HepG2 (cell line): Measurements from ENCODE around the gene PLXND1. TPM values are rescaled to one million over a fixed set of nuclear protein-coding genes. Genes with fewer than 3 reads are reported as not detected.
A peak's percentile ranks its signal among the peaks of the same experiment; 100 is the strongest.

Experiments used
- ASH2L ChIP-seq: fragments of 300-600, 200-600 bp; sonication (generic); IDR thresholded peaks from 2 replicates; pipeline ENCODE4 v1.7.0; 2017; ENCODE audit warnings: low read depth, mild to moderate bottlenecking, moderate library complexity, mixed read lengths, low read length; ENCODE audit not compliant: insufficient read length
- FOSL1 ChIP-seq: sonication (generic); formaldehyde crosslinking; IDR thresholded peaks from 2 replicates; pipeline ENCODE4 v1.9.0; 2021; ENCODE audit warnings: missing genetic modification reagents, borderline replicate concordance
- HNRNPH1 ChIP-seq: fragments of 200-400 bp; formaldehyde crosslinking; optimal IDR thresholded peaks from 2 replicates; pipeline ENCODE3; 2017; ENCODE audit warnings: mild to moderate bottlenecking, low read depth, low read length
- ISL2 ChIP-seq: sonication (generic); formaldehyde crosslinking; IDR thresholded peaks from 2 replicates; pipeline ENCODE4 v1.5.0; 2020; ENCODE audit warnings: missing genetic modification reagents
- ISX ChIP-seq: sonication (generic); formaldehyde crosslinking; conservative IDR thresholded peaks from 2 replicates; pipeline ENCODE4 v1.5.0; 2020; ENCODE audit warnings: missing genetic modification reagents
- KDM6A ChIP-seq: IDR thresholded peaks from 2 replicates; pipeline ENCODE4 v1.6.1; 2016; ENCODE audit warnings: low read depth
- KLF9 ChIP-seq: IDR thresholded peaks from 2 replicates; pipeline ENCODE4 v1.6.1; 2016; ENCODE audit warnings: low read depth
- MED1 ChIP-seq: sonication (generic); formaldehyde crosslinking; IDR thresholded peaks from 2 replicates; pipeline ENCODE4 v1.4.0; 2020; ENCODE audit warnings: missing genetic modification reagents
- MIER3 ChIP-seq: IDR thresholded peaks from 2 replicates; pipeline ENCODE4 v1.6.1; 2016; ENCODE audit warnings: missing compliant biosample characterization, borderline replicate concordance
- MXI1 ChIP-seq: IDR thresholded peaks from 3 replicates; pipeline ENCODE4 v1.6.1; 2012; ENCODE audit warnings: low read depth, low read length, inconsistent platforms, borderline replicate concordance
- ONECUT2 ChIP-seq: sonication (generic); formaldehyde crosslinking; IDR thresholded peaks from 2 replicates; pipeline ENCODE4 v1.4.0; 2020; ENCODE audit warnings: missing genetic modification reagents
- PPARG ChIP-seq: conservative IDR thresholded peaks from 2 replicates; pipeline ENCODE4 v1.6.1; 2016; ENCODE audit warnings: missing biosample characterization, missing genetic modification reagents
- PRMT3 ChIP-seq: sonication (generic); formaldehyde crosslinking; IDR thresholded peaks from 2 replicates; pipeline ENCODE4 v1.8.1; 2022; ENCODE audit warnings: low read depth, mild to moderate bottlenecking, moderate library complexity, missing genetic modification reagents, borderline replicate concordance
- RFXAP ChIP-seq: sonication (generic); formaldehyde crosslinking; IDR thresholded peaks from 2 replicates; pipeline ENCODE4 v1.4.0; 2020; ENCODE audit warnings: missing genetic modification reagents, borderline replicate concordance
- SAP130 ChIP-seq: IDR thresholded peaks from 2 replicates; pipeline ENCODE4 v1.6.1; 2016; ENCODE audit warnings: low read depth
- TCF7L2 ChIP-seq: IDR thresholded peaks from 2 replicates; pipeline ENCODE4 v1.6.1; 2011; ENCODE audit warnings: mild to moderate bottlenecking, low read depth, low read length, moderate library complexity
- ZMYM3 ChIP-seq: sonication (generic); formaldehyde crosslinking; IDR thresholded peaks from 2 replicates; pipeline ENCODE4 v1.5.1; 2020; ENCODE audit warnings: mild to moderate bottlenecking, missing genetic modification reagents
- ZNF143 ChIP-seq: sonication (generic); formaldehyde crosslinking; IDR thresholded peaks from 2 replicates; pipeline ENCODE4 v1.4.0; 2020; ENCODE audit warnings: missing genetic modification reagents
- ZNF451 ChIP-seq: sonication (generic); formaldehyde crosslinking; IDR thresholded peaks from 2 replicates; pipeline ENCODE4 v1.5.0; 2020; ENCODE audit warnings: mild to moderate bottlenecking, missing genetic modification reagents
- ZNF605 ChIP-seq: sonication (generic); formaldehyde crosslinking; IDR thresholded peaks from 2 replicates; pipeline ENCODE4 v1.8.0; 2022; ENCODE audit warnings: mild to moderate bottlenecking, missing genetic modification reagents
- ZNF674 ChIP-seq: sonication (generic); formaldehyde crosslinking; IDR thresholded peaks from 2 replicates; pipeline ENCODE4 v1.5.0; 2020; ENCODE audit warnings: low read depth, mild to moderate bottlenecking, missing genetic modification reagents
- ZNF773 ChIP-seq: sonication (generic); formaldehyde crosslinking; IDR thresholded peaks from 2 replicates; pipeline ENCODE4 v1.4.0; 2020; ENCODE audit warnings: missing genetic modification reagents, borderline replicate concordance
- polyA plus RNA-seq, 8 experiments: library from polyadenylated mRNA; depleted of rRNA in 3 of 8; stranded (reverse) in 7 of 8; unstranded in 1 of 8; fragments of >200 nt; fragmentation: Illumina TruSeq in 4 of 8; extraction: Trizol in 4 of 8; gene quantifications; 2 replicates each; pipeline versions ENCODE4 v1.2.1 to v1.2.3, GENCODE V29; 2011 to 2016; ENCODE audit warnings: low read depth in 4 of 8, missing spikeins in 1 of 8, mixed read lengths in 1 of 8; ENCODE audit not compliant: insufficient read depth in 1 of 8
- total RNA-seq, 5 experiments: library from RNA; depleted of rRNA; stranded (reverse); fragments of >200 nt; fragmentation: Illumina TruSeq; extraction: Trizol; gene quantifications; 2 replicates each; pipeline ENCODE4 v1.2.3, GENCODE V29; 2016; ENCODE audit warnings: low read depth in 1 of 5
- TF ChIP-seq, protein P1 (sequence below): IDR thresholded peaks from 2 replicates; pipeline ENCODE4 v1.6.1; 2016; ENCODE audit warnings: low read depth, missing genetic modification reagents, missing compliant biosample characterization
- TF ChIP-seq, protein P2 (sequence below): sonication (generic); formaldehyde crosslinking; IDR thresholded peaks from 2 replicates; pipeline ENCODE4 v1.4.0; 2020; ENCODE audit warnings: missing genetic modification reagents

The PLXND1 gene
- total and polyA plus RNA-seq, 2 of the 13 experiments (the other 11 are each of a cell fraction or from before 2014, with no cell fraction given): 15.9 to 42.0 TPM

DNA sequence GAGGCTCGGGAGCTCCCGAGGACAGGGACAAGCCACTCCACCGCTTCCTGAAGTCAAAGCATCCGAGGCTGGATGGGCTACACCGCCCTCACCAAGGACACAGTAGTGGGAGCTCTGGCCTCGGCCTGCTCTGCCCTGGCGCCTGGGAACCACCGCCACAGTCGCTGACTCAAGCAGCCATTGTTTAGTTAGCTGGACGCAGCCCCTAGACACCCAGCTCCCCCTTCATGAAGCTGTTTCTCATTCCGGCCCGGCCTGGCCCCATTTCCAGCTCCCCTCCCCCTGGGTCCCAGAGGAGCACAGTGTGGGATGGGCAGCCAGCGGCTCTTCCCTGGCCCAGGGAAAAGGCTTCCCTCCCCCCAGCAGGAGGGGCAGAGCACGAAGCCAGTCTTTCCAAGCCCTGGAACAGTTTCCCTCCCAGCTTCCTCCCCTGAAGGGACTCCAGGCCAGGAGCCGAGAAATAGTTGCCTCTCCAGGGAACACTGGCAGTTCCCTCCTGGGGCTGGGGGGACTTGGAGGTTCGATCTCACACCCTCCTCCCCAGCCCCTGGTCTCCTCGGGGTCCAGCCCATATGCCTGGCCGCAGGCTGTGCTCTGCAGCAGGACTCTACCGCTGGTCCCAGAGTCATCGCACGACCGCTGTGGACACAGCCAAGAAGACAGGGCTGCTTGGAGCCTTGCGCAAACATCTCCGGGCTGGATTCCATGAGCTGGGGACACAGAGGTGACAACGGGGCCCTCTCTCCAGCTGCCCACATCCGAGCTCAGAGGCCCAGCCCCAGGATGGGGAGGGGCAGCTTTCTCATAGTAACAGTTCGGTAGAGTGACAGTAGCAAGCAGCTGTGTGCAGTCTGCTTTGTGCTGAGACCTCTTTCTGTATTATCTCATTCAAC lies 10.0 kb downstream of the PLXND1 start (continued):
- TF ChIP-seq, protein P1, sequence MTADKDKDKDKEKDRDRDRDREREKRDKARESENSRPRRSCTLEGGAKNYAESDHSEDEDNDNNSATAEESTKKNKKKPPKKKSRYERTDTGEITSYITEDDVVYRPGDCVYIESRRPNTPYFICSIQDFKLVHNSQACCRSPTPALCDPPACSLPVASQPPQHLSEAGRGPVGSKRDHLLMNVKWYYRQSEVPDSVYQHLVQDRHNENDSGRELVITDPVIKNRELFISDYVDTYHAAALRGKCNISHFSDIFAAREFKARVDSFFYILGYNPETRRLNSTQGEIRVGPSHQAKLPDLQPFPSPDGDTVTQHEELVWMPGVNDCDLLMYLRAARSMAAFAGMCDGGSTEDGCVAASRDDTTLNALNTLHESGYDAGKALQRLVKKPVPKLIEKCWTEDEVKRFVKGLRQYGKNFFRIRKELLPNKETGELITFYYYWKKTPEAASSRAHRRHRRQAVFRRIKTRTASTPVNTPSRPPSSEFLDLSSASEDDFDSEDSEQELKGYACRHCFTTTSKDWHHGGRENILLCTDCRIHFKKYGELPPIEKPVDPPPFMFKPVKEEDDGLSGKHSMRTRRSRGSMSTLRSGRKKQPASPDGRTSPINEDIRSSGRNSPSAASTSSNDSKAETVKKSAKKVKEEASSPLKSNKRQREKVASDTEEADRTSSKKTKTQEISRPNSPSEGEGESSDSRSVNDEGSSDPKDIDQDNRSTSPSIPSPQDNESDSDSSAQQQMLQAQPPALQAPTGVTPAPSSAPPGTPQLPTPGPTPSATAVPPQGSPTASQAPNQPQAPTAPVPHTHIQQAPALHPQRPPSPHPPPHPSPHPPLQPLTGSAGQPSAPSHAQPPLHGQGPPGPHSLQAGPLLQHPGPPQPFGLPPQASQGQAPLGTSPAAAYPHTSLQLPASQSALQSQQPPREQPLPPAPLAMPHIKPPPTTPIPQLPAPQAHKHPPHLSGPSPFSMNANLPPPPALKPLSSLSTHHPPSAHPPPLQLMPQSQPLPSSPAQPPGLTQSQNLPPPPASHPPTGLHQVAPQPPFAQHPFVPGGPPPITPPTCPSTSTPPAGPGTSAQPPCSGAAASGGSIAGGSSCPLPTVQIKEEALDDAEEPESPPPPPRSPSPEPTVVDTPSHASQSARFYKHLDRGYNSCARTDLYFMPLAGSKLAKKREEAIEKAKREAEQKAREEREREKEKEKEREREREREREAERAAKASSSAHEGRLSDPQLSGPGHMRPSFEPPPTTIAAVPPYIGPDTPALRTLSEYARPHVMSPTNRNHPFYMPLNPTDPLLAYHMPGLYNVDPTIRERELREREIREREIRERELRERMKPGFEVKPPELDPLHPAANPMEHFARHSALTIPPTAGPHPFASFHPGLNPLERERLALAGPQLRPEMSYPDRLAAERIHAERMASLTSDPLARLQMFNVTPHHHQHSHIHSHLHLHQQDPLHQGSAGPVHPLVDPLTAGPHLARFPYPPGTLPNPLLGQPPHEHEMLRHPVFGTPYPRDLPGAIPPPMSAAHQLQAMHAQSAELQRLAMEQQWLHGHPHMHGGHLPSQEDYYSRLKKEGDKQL (CRISPR knock-in tag): 0 out of 2 replicates have a peak, but pooled peaks have one; percentile 8
- TF ChIP-seq ZNF143 (no peak; the same call in 1 of the 2 replicates), SAP130 (CRISPR knock-in tag) (peak; percentile 89), ISL2 (no peak; the same call in 1 of the 2 replicates), MED1 (peak; percentile 71), ZNF773 (CRISPR knock-in tag) (no peak), ZNF605 (CRISPR knock-in tag) (peak; percentile 36; the same call in 1 of the 2 replicates), ZNF674 (no peak), MIER3 (CRISPR knock-in tag) (peak; percentile 46; the same call in 1 of the 2 replicates), TCF7L2 (no peak), KLF9 (CRISPR knock-in tag) (peak; percentile 45; the same call in 1 of the 2 replicates), ZMYM3 (CRISPR knock-in tag) (peak; percentile 54; the same call in 1 of the 2 replicates), ZNF451 (0 out of 2 replicates have a peak, but pooled peaks have one; percentile 6), KDM6A (CRISPR knock-in tag) (no peak; the same call in 1 of the 2 replicates), HNRNPH1 (no peak), MXI1 (0 out of 3 replicates have a peak, but pooled peaks have one; percentile 38), ONECUT2 (CRISPR knock-in tag) (no peak), RFXAP (CRISPR knock-in tag) (0 out of 2 replicates have a peak, but pooled peaks have one; percentile 28), PRMT3 (CRISPR knock-in tag) (no peak), FOSL1 (no peak; the same call in 1 of the 2 replicates), ASH2L (peak; percentile 27), ISX (CRISPR knock-in tag) (no peak), PPARG (CRISPR knock-in tag) (no peak; the same call in 1 of the 2 replicates)
- TF ChIP-seq, protein P2, sequence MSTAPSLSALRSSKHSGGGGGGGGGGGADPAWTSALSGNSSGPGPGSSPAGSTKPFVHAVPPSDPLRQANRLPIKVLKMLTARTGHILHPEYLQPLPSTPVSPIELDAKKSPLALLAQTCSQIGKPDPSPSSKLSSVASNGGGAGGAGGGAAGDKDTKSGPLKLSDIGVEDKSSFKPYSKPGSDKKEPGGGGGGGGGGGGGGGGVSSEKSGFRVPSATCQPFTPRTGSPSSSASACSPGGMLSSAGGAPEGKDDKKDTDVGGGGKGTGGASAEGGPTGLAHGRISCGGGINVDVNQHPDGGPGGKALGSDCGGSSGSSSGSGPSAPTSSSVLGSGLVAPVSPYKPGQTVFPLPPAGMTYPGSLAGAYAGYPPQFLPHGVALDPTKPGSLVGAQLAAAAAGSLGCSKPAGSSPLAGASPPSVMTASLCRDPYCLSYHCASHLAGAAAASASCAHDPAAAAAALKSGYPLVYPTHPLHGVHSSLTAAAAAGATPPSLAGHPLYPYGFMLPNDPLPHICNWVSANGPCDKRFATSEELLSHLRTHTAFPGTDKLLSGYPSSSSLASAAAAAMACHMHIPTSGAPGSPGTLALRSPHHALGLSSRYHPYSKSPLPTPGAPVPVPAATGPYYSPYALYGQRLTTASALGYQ (CRISPR knock-in tag): 0 out of 2 replicates have a peak, but pooled peaks have one; percentile 38
